Upper lobe of left lung (tissue), 4 donors: Measurements from ENCODE around the gene VEGFC.

Experiments
- EP300 ChIP-seq, 4 donors: sonication (generic); formaldehyde crosslinking; IDR thresholded peaks; one replicate each; pipeline ENCODE4 v1.5.1; 2017; ENCODE audit warnings: antibody characterized with exemption in 4 of 4, control low read depth in 2 of 4
- POLR2A ChIP-seq, 4 donors: fragments of 450-650 bp; IDR thresholded peaks; one replicate each; pipeline ENCODE4 v1.5.1; 2016 to 2017; ENCODE audit warnings: antibody characterized with exemption in 4 of 4, mild to moderate bottlenecking in 2 of 4
- POLR2AphosphoS5 ChIP-seq, 2 donors: sonication (generic); formaldehyde crosslinking; IDR thresholded peaks; one replicate each; pipeline ENCODE4 v1.5.1; 2017; ENCODE audit warnings: antibody characterized with exemption in 2 of 2
- TF ChIP-seq, protein P1 (sequence below), 6 experiments: fragments of 450-650 bp in 4 of 6; fragments of 200-600 bp in 2 of 6; sonication (generic) in 2 of 6; IDR thresholded peaks; one replicate each; pipeline ENCODE4 v1.5.1; 2016 to 2019; ENCODE audit warnings: antibody characterized with exemption in 6 of 6

- TF ChIP-seq, protein P1, sequence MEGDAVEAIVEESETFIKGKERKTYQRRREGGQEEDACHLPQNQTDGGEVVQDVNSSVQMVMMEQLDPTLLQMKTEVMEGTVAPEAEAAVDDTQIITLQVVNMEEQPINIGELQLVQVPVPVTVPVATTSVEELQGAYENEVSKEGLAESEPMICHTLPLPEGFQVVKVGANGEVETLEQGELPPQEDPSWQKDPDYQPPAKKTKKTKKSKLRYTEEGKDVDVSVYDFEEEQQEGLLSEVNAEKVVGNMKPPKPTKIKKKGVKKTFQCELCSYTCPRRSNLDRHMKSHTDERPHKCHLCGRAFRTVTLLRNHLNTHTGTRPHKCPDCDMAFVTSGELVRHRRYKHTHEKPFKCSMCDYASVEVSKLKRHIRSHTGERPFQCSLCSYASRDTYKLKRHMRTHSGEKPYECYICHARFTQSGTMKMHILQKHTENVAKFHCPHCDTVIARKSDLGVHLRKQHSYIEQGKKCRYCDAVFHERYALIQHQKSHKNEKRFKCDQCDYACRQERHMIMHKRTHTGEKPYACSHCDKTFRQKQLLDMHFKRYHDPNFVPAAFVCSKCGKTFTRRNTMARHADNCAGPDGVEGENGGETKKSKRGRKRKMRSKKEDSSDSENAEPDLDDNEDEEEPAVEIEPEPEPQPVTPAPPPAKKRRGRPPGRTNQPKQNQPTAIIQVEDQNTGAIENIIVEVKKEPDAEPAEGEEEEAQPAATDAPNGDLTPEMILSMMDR (IDR thresholded peaks at IDR 0.05): no peak
- TF ChIP-seq POLR2AphosphoS5 (IDR thresholded peaks at IDR 0.05): no peak
- no peak for TF ChIP-seq POLR2A (IDR thresholded peaks at IDR 0.05)
- no peak for TF ChIP-seq EP300 (IDR thresholded peaks at IDR 0.05)
Measured at GRCh38 chr4:176839656-176840055, 46.9 kb upstream of the VEGFC start.
